Retinal pigment epithelial cell (primary cell): ENCODE measurements around the gene ANKRD28.

Experiments used
- DNase-seq: peaks from one replicate; pipeline ENCODE4 v3.0.0-alpha.2; 2010; ENCODE audit warnings: low read depth
- H3K4me3 ChIP-seq: 2 replicates; pipeline ENCODE4 v1.5.1; 2011; ENCODE audit warnings: mild to moderate bottlenecking, low read length, control low read depth, moderate library complexity
- TF ChIP-seq, protein P1 (sequence below): conservative IDR thresholded peaks from 2 replicates; pipeline ENCODE4 v1.5.1; 2011; ENCODE audit warnings: low read depth, low read length, control low read depth, inconsistent platforms

ANKRD28 gene

DNA sequence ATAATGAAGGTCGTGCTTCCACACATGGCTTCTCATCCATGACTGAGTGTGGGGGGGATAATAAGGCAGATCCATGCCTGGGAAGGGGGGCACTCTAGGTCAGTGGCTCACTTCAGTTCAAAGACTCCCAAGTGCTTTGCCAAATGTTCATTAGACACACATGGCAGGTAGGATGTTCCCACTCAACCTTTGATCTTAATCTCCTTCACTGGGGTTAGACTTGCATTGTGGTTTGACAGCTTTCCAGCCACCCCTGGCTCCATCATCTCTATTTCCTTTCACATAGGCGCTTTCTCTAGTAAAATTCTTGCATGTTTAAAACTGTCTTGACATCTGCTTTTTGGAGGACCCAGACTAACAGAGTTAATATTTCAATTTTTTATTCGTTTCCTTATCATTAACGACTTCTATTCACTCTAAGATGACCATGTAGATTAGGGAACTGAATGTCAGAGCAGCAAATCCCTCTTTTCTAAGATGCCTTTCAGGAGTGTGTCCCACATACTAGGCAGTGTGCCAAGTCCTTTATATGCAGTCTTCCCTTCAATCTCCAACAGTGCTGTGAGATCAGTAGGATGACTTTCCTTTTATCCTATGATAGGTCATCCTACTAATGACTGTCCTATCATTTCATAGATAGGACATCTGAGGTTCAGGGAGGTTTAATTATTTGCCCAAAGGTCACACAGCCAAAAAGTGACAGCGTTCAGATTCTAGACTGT, 138.4 kb downstream of the ANKRD28 start:
- TF ChIP-seq, protein P1, sequence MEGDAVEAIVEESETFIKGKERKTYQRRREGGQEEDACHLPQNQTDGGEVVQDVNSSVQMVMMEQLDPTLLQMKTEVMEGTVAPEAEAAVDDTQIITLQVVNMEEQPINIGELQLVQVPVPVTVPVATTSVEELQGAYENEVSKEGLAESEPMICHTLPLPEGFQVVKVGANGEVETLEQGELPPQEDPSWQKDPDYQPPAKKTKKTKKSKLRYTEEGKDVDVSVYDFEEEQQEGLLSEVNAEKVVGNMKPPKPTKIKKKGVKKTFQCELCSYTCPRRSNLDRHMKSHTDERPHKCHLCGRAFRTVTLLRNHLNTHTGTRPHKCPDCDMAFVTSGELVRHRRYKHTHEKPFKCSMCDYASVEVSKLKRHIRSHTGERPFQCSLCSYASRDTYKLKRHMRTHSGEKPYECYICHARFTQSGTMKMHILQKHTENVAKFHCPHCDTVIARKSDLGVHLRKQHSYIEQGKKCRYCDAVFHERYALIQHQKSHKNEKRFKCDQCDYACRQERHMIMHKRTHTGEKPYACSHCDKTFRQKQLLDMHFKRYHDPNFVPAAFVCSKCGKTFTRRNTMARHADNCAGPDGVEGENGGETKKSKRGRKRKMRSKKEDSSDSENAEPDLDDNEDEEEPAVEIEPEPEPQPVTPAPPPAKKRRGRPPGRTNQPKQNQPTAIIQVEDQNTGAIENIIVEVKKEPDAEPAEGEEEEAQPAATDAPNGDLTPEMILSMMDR, result no peak
- no peak overlapping the region for H3K4me3 ChIP-seq
- DNase-seq, result no peak

DNA sequence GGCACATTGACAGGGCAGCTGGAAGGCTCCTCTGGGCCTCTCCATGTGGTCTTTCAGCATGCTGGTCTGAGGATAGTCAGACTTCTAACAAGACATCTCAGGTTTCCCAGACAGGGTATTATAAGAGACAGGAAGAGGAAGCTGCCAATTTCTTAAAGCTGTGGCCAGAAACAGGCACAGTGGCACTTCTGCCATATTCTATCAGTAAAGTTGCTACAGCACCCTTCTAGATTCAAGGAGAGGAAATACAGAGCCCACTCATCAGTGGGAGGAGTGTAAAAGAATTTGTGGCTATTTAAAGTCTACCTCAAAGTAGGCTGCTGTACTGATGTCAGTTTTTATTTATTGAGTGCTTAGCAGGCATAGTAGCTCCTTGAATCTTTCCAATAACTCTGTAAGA, 140.8 kb downstream of the ANKRD28 start:
- TF ChIP-seq, protein P1, result no peak
- no peak for DNase-seq
- no peak overlapping the region for H3K4me3 ChIP-seq

DNA sequence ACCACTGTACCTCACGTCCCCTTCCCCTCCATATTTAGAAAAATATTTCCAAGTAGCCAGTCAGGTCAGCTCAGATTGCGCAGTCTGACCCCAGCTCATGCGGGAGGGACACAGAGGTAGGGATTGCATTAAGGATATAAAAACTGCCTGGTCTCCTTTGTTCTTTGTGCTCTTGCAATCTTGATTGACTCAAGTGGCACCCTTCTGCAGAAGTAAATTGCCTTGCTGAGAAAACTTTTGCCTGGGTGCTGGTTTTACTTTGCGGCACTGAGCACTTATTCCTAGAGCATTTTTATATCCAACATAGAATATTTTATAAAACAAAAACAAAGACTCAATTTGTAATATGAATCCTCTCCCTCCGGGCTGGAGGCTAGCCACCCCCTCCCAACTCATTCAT, 141.4 kb downstream of the ANKRD28 start:
- DNase-seq, result no peak
- TF ChIP-seq, protein P1, result no peak
- H3K4me3 ChIP-seq, result no peak overlapping the region

DNA sequence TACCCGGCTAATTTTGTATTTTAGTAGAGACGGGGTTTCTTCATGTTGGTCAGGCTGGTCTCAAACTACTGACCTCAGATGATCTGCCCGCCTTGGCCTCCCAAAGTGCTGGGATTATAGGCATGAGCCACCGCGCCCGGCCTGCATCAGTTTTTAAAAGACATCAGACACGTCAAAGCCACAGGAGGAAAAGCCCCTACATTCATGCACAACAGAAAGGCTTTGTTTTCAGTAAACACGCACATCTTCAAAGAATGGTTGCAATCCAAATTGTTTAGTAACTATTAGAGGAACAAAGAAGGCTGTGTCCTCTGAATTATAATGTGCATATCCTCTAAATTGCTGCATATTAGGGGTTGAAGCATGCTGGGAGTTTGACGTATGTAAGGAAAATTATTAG, 142.9 kb downstream of the ANKRD28 start:
- TF ChIP-seq, protein P1, result no peak
- no peak for DNase-seq
- no peak overlapping the region for H3K4me3 ChIP-seq

DNA sequence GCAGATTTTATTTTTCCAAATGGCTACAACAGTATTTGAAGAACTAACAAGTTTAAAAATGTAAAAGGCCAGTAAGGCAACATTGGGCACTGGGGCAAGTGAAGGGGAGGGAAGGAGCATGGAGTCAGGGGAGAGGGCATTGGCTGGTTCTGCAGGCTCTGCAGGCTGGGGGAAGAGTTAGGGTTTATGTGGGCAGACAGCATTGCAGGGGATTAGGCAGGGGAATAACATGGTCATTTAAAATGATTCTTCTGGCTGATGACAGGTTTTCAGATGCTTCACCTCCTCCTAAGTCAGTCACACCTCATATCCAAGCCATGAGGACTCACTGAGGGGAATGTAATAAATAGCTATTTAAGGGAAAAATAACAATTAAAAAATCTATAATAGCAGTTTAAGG, 143.7 kb downstream of the ANKRD28 start:
- no peak overlapping the region for H3K4me3 ChIP-seq
- TF ChIP-seq, protein P1, result no peak
- no peak for DNase-seq

DNA sequence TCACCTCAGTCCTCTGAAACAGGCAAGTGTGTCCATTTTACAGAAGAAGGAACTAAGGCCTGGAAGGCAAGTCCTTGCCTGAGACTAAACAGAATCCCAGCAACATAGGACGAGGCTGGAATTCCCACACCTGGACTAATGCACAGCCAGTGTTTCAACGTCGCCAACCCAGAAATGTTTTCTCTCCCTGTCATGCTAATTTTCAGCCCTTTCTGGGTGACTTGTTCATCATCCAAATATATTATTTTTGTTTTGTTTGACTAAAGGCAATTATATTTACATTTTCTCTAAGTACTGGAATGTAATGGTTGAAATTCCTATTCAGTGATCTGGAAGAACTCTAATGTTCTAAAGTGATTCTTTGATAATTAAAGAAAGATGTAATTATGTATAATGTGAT, 144.5 kb downstream of the ANKRD28 start:
- TF ChIP-seq, protein P1, result no peak
- DNase-seq, result no peak
- H3K4me3 ChIP-seq, result no peak overlapping the region

DNA sequence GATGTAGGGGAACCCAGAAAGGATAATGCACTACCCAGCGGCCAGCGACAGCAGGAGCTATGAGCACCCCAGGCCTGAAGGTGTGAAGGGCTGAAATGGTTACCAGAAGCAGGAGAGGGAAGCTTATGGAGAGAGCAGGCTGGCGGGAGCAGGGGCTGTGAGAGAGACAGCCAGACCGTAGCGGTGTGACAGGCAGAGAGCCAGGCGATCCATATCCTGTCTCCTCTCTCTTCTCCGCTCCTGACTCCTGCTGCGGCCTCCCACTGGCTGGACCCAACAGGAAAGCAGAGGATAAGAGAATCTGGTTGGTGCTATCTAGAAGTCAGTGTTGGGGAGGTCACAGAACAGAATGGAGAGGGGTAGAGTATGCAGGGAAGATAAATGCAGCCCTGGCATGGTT, 146.4 kb downstream of the ANKRD28 start:
- no peak for DNase-seq
- TF ChIP-seq, protein P1, result no peak
- H3K4me3 ChIP-seq, result no peak overlapping the region
